K562 (cell line): ENCODE results near the gene SMPDL3B. TPM values are rescaled to one million over a fixed set of nuclear protein-coding genes. Genes with fewer than 3 reads are reported as not detected.
"Not testable (repeated sequence)": the region's sequence is repeated elsewhere in the genome, so short reads cannot be mapped to it uniquely, and the experiment has no call there.

ENCODE experiments used
- ATAC-seq: fragments of 200-7000 bp; cut with Tn5 transposase; 3 replicates; pipeline ENCODE4 v1.9.1; 2020; ENCODE audit warnings: moderate library complexity
- BruUV-seq: library from RNA; stranded (reverse); fragments of 400-500 nt; replicated peaks from 2 replicates; lab custom pipeline; 2021; lab: Mats Ljungman, UMichigan
- CTCF ChIA-PET: fragments of 300-600 bp; formaldehyde crosslinking; extraction: SDS; loops from one replicate; lab custom pipeline; 2021; ENCODE audit warnings: low intra/inter-chr PET ratio; lab: Yijun Ruan, JAX
- POLR2A ChIA-PET: fragments of 300-600, 350-650 bp; sonication (Branson Sonifier 250); formaldehyde crosslinking; extraction: SDS; loops from one replicate; lab custom pipeline; 2021; ENCODE audit warnings: antibody characterized with exemption, inconsistent platforms; lab: Yijun Ruan, JAX
- DNase-seq, 4 experiments: peaks; one replicate each; pipeline versions ENCODE4 v3.0.0 to v3.0.0-alpha.2; 2011 to 2018; ENCODE audit warnings: low spot score in 3 of 4, mixed read lengths in 3 of 4; ENCODE audit errors: extremely low read depth in 1 of 4
- FAIRE-seq: peaks from 2 replicates; lab custom pipeline; 2011; peaks lifted over from hg19 to GRCh38; lab: Jason Lieb, UNC
- H2AFZ ChIP-seq: 2 replicates; pipeline ENCODE4 v1.6.0; 2011; ENCODE audit warnings: low read depth, low read length, control low read depth, inconsistent platforms
- H3K27ac ChIP-seq: fragments of 200-600 bp; 3 replicates; pipeline ENCODE4 v1.8.0; 2011; ENCODE audit warnings: low read depth, mild to moderate bottlenecking, control low read depth, inconsistent platforms, low read length, moderate library complexity, mixed read lengths; ENCODE audit errors: extremely low read depth
- H3K27me3 ChIP-seq, 2 experiments: fragments of 300-600 bp in 1 of 2; 2 replicates in 1 of 2; 3 replicates in 1 of 2; pipeline versions ENCODE4 v1.6.0 to v1.8.0; 2011; ENCODE audit warnings: inconsistent platforms in 2 of 2, low read length in 2 of 2, mild to moderate bottlenecking in 1 of 2, mixed read lengths in 1 of 2, moderate library complexity in 1 of 2; ENCODE audit not compliant: control insufficient read depth in 2 of 2, insufficient read depth in 2 of 2
- H3K36me3 ChIP-seq: fragments of 300-600 bp; 3 replicates; pipeline ENCODE4 v1.8.0; 2011; ENCODE audit warnings: mild to moderate bottlenecking, low read length, inconsistent platforms; ENCODE audit not compliant: control insufficient read depth, insufficient read depth
- H3K4me1 ChIP-seq, 2 experiments: fragments of 200-600 bp in 1 of 2; replicated peaks in 1 of 2; 2 replicates in 1 of 2; 3 replicates in 1 of 2; pipeline versions ENCODE4 v1.5.1 to v1.8.0; 2011; ENCODE audit warnings: inconsistent platforms in 2 of 2, low read length in 2 of 2, mild to moderate bottlenecking in 1 of 2, mixed read lengths in 1 of 2, moderate library complexity in 1 of 2; ENCODE audit not compliant: control insufficient read depth in 2 of 2, insufficient read depth in 2 of 2
- H3K4me2 ChIP-seq: 2 replicates; pipeline ENCODE4 v1.6.1; 2011; ENCODE audit warnings: low read length, control low read depth, inconsistent platforms, mixed read lengths; ENCODE audit not compliant: insufficient read depth
- H3K4me3 ChIP-seq: fragments of 200-600 bp; sonication (generic), shearing (Covaris generic); 2 replicates; pipeline ENCODE4 v1.5.1; 2016; ENCODE audit warnings: control low read depth, inconsistent platforms
- H3K79me2 ChIP-seq: fragments of 200-600 bp; 3 replicates; pipeline ENCODE4 v1.8.0; 2011; ENCODE audit warnings: low read length, inconsistent platforms; ENCODE audit not compliant: control insufficient read depth, insufficient read depth
- H3K9ac ChIP-seq, 2 experiments: 2 replicates each; pipeline versions ENCODE4 v1.6.0 to v1.6.1; 2011; ENCODE audit warnings: low read depth in 2 of 2, low read length in 2 of 2, control low read depth in 1 of 2, inconsistent platforms in 1 of 2, mild to moderate bottlenecking in 1 of 2, mixed read lengths in 1 of 2; ENCODE audit not compliant: insufficient read depth in 1 of 2
- H3K9me1 ChIP-seq: one replicate; pipeline ENCODE4 v1.6.0; 2011; ENCODE audit warnings: inconsistent platforms, mild to moderate bottlenecking, low read length, moderate library complexity; ENCODE audit not compliant: control insufficient read depth, insufficient read depth
- H3K9me3 ChIP-seq: replicated peaks from 2 replicates; pipeline ENCODE4 v1.5.1; 2011; ENCODE audit warnings: low read depth, low read length, inconsistent platforms; ENCODE audit not compliant: control insufficient read depth, insufficient read depth
- H4K20me1 ChIP-seq: replicated peaks from 2 replicates; pipeline ENCODE4 v1.6.1; 2011; ENCODE audit warnings: low read length, inconsistent platforms, mixed read lengths; ENCODE audit not compliant: control insufficient read depth, insufficient read depth
- EP300 ChIP-seq: IDR thresholded peaks from 2 replicates; pipeline ENCODE4 v1.6.1; 2012; ENCODE audit warnings: low read length, improper control_type of control experiment
- FOXP1 ChIP-seq: sonication (generic); formaldehyde crosslinking; IDR thresholded peaks from 2 replicates; pipeline ENCODE4 v1.8.0; 2022; ENCODE audit warnings: mild to moderate bottlenecking, missing genetic modification reagents
- HDAC1 ChIP-seq, 2 experiments: fragments of 450-650 bp; IDR thresholded peaks; 2 replicates each; pipeline ENCODE4 v1.6.1; 2016 to 2017; ENCODE audit warnings: inconsistent platforms in 1 of 2, mild to moderate bottlenecking in 1 of 2, moderate library complexity in 1 of 2
- NFE2 ChIP-seq: IDR thresholded peaks from 2 replicates; pipeline ENCODE4 v1.6.1; 2014; ENCODE audit warnings: antibody characterized with exemption, low read depth
- SMARCA4 ChIP-seq: fragments of 450-650 bp; IDR thresholded peaks from 2 replicates; pipeline ENCODE4 v1.6.1; 2016
- SMARCC2 ChIP-seq: fragments of 450-650 bp; IDR thresholded peaks from 2 replicates; pipeline ENCODE4 v1.6.1; 2017; ENCODE audit warnings: antibody characterized with exemption, moderate library complexity, mild to moderate bottlenecking, low read depth
- ZNF764 ChIP-seq: fragments of 250-450 bp; sonication (Bioruptor Pico); IDR thresholded peaks from 2 replicates; pipeline ENCODE4 v1.4.0; 2020; ENCODE audit warnings: low read depth, mild to moderate bottlenecking, moderate library complexity
- ZNF780A ChIP-seq: fragments of 250-450 bp; sonication (Bioruptor Pico); IDR thresholded peaks from 2 replicates; pipeline ENCODE4 v1.5.0; 2021; ENCODE audit warnings: mild to moderate bottlenecking
- WGBS: fragments of 100-300 bp; shearing (Covaris generic); methylation state at CpG from one replicate; pipeline ENCODE4 v1.1.6; 2016; ENCODE audit warnings: low coverage, mixed read lengths; ENCODE audit not compliant: insufficient coverage; ENCODE audit errors: missing lambda C conversion rate; 5-methylcytosine and 5-hydroxymethylcytosine counted together
- in situ Hi-C: fragments of 300-500 bp; cut with MboI; formaldehyde crosslinking; loops from 4 replicates; pipeline ENCODE4 v1.15.0; 2018; ENCODE audit warnings: inconsistent platforms, mixed read lengths
- intact Hi-C: fragments of 100-400 bp; cut with micrococcal nuclease; formaldehyde crosslinking; loops from 2 replicates; pipeline ENCODE4 v1.14.2; 2022
- polyA plus RNA-seq, 8 experiments: library from polyadenylated mRNA; depleted of rRNA in 4 of 8; stranded (reverse) in 5 of 8; unstranded in 3 of 8; fragments of >200 nt; fragmentation: Nextera tagmentation in 2 of 8; fragmentation: Illumina TruSeq in 1 of 8; extraction: Ambion mirVana in 2 of 8; extraction: Trizol in 1 of 8; gene quantifications; 2 replicates each; pipeline versions ENCODE4 v1.2.1 to v1.2.3, GENCODE V29; 2011 to 2014; ENCODE audit warnings: inconsistent platforms in 1 of 8, missing spikeins in 1 of 8
- total RNA-seq, 7 experiments: library from RNA; depleted of rRNA in 6 of 7; stranded (reverse); fragments of >200 nt in 6 of 7; fragmentation: Illumina TruSeq in 2 of 7; extraction: Trizol in 2 of 7; gene quantifications; 2 replicates each; pipeline versions ENCODE4 v1.2.1 to v1.2.3, GENCODE V29; 2011 to 2021; ENCODE audit warnings: low replicate concordance in 1 of 7

SMPDL3B gene
- total and polyA plus RNA-seq, 9 of the 15 experiments (the other 6 are each of a cell fraction or from before 2014, with no cell fraction given) = 0.07 to 1.2 (median 0.73) TPM

- TF ChIP-seq HDAC1 (IDR thresholded peaks at IDR 0.05) (0 out of 4 replicates have a peak, but pooled peaks of 1 of the 2 experiments have one; percentile 19), SMARCA4 (peak; percentile 53; the same call in 1 of the 2 replicates), ZNF780A (CRISPR knock-in tag) (no peak), EP300 (0 out of 2 replicates have a peak, but pooled peaks have one; percentile 24), NFE2 (peak; percentile 89), ZNF764 (CRISPR knock-in tag) (no peak), SMARCC2 (0 out of 2 replicates have a peak, but pooled peaks have one; percentile 29)
These were observed 67.8 kb downstream of the SMPDL3B start (continued) for GRCh38 chr1:28002600-28002999.

GRCh38 chr1:28003117-28003516, 68.3 kb downstream of the SMPDL3B start:
- H2AFZ ChIP-seq, ATAC-seq, H3K4me2 ChIP-seq, CTCF ChIA-PET, in situ Hi-C loops, H3K9me3 ChIP-seq, H3K79me2 ChIP-seq, H4K20me1 ChIP-seq, FAIRE-seq, H3K4me1 ChIP-seq, H3K27me3 ChIP-seq, H3K9me1 ChIP-seq, DNase-seq, H3K27ac ChIP-seq, BruUV-seq, H3K4me3 ChIP-seq, intact Hi-C loops, H3K9ac ChIP-seq: not testable (repeated sequence)
- POLR2A ChIA-PET = interaction anchor here (0.5 to 1.6 kb wide), 2 partner anchors 56 to 92 kb away, joined by 4 to 5 read pairs; no protein-coding TSS in a partner anchor
- H3K36me3 ChIP-seq = peaks cover 68% of the 10 kb centered on the region
- 99% methylated on average over 8 of the region's 8 CpGs for WGBS
- peak; percentile 85 for TF ChIP-seq FOXP1 (CRISPR knock-in tag)

Other genes with a start within 250 kb of the SMPDL3B start
Only the 7 nearest of the 8 such genes appear.
- 14.3 and 14.6 TPM in 2 replicates for gene FAM76A, start 209.0 kb upstream of the SMPDL3B start, total RNA-seq (2014; rRNA removed)
- 13.0 and 16.4 TPM in 2 replicates for gene FAM76A, start 209.0 kb upstream of the SMPDL3B start, total RNA-seq (2014; rRNA removed; fragmentation: Illumina TruSeq; extraction: Trizol)
- gene FAM76A, start 209.0 kb upstream of the SMPDL3B start, total RNA-seq (2015; rRNA removed; fragmentation: Illumina TruSeq; extraction: Trizol) = 11.9 and 13.1 TPM in 2 replicates
- 10.8 and 12.4 TPM in 2 replicates for gene FAM76A, start 209.0 kb upstream of the SMPDL3B start, total RNA-seq (2021)
- 9.7 and 11.0 TPM in 2 replicates for gene FAM76A, start 209.0 kb upstream of the SMPDL3B start, polyA plus RNA-seq (2011; rRNA removed)
- 7.8 and 11.3 TPM in 2 replicates for gene FAM76A, start 209.0 kb upstream of the SMPDL3B start, polyA plus RNA-seq (2014; fragmentation: Illumina TruSeq; extraction: Trizol)
- 10 to 100 TPM in 1 of 2 experiments, 1 to 10 TPM in 1; 9.5 to 14.6 TPM for gene FAM76A, start 209.0 kb upstream of the SMPDL3B start, polyA plus RNA-seq (2014; fragmentation: Nextera tagmentation; extraction: Ambion mirVana)
- 11.4 and 13.6 TPM in 2 replicates for gene FAM76A, start 209.0 kb upstream of the SMPDL3B start, polyA plus RNA-seq (2014; rRNA removed)
- 18.2 and 27.2 TPM in 2 replicates for gene STX12, start 161.8 kb upstream of the SMPDL3B start, total RNA-seq (2014; rRNA removed)
- gene STX12, start 161.8 kb upstream of the SMPDL3B start, total RNA-seq (2014; rRNA removed; fragmentation: Illumina TruSeq; extraction: Trizol) = 27.1 and 31.5 TPM in 2 replicates
- gene STX12, start 161.8 kb upstream of the SMPDL3B start, total RNA-seq (2015; rRNA removed; fragmentation: Illumina TruSeq; extraction: Trizol) = 24.7 and 25.7 TPM in 2 replicates
- gene STX12, start 161.8 kb upstream of the SMPDL3B start, total RNA-seq (2021) = 23.1 and 23.8 TPM in 2 replicates
- gene STX12, start 161.8 kb upstream of the SMPDL3B start, polyA plus RNA-seq (2011; rRNA removed) = 18.4 and 24.4 TPM in 2 replicates
- 26.9 and 31.3 TPM in 2 replicates for gene STX12, start 161.8 kb upstream of the SMPDL3B start, polyA plus RNA-seq (2014; fragmentation: Illumina TruSeq; extraction: Trizol)
- 10 to 100 TPM; 23.1 to 27.4 TPM for gene STX12, start 161.8 kb upstream of the SMPDL3B start, polyA plus RNA-seq (2014; fragmentation: Nextera tagmentation; extraction: Ambion mirVana)
- 16.9 and 18.6 TPM in 2 replicates for gene STX12, start 161.8 kb upstream of the SMPDL3B start, polyA plus RNA-seq (2014; rRNA removed)
- gene PPP1R8, start 104.2 kb upstream of the SMPDL3B start, total RNA-seq (2014; rRNA removed) = 70.7 and 79.1 TPM in 2 replicates
- gene PPP1R8, start 104.2 kb upstream of the SMPDL3B start, total RNA-seq (2014; rRNA removed; fragmentation: Illumina TruSeq; extraction: Trizol) = 74.6 and 79.6 TPM in 2 replicates
- gene PPP1R8, start 104.2 kb upstream of the SMPDL3B start, total RNA-seq (2015; rRNA removed; fragmentation: Illumina TruSeq; extraction: Trizol) = 80.1 and 87.9 TPM in 2 replicates
- gene PPP1R8, start 104.2 kb upstream of the SMPDL3B start, total RNA-seq (2021) = 66.7 and 75.3 TPM in 2 replicates
- gene PPP1R8, start 104.2 kb upstream of the SMPDL3B start, polyA plus RNA-seq (2011; rRNA removed) = 89.6 and 101 TPM in 2 replicates
- 107 and 132 TPM in 2 replicates for gene PPP1R8, start 104.2 kb upstream of the SMPDL3B start, polyA plus RNA-seq (2014; fragmentation: Illumina TruSeq; extraction: Trizol)
- 10 to 100 TPM; 16.2 to 20.2 TPM for gene PPP1R8, start 104.2 kb upstream of the SMPDL3B start, polyA plus RNA-seq (2014; fragmentation: Nextera tagmentation; extraction: Ambion mirVana)
- 83.0 and 89.5 TPM in 2 replicates for gene PPP1R8, start 104.2 kb upstream of the SMPDL3B start, polyA plus RNA-seq (2014; rRNA removed)
- gene THEMIS2, start 62.5 kb upstream of the SMPDL3B start, total RNA-seq (2014; rRNA removed) = 10.8 and 12.6 TPM in 2 replicates
- gene THEMIS2, start 62.5 kb upstream of the SMPDL3B start, total RNA-seq (2014; rRNA removed; fragmentation: Illumina TruSeq; extraction: Trizol) = 4.2 and 6.8 TPM in 2 replicates
- 4.6 and 4.9 TPM in 2 replicates for gene THEMIS2, start 62.5 kb upstream of the SMPDL3B start, total RNA-seq (2015; rRNA removed; fragmentation: Illumina TruSeq; extraction: Trizol)
- gene THEMIS2, start 62.5 kb upstream of the SMPDL3B start, total RNA-seq (2021) = 12.7 TPM in 2 replicates
- 8.5 and 16.9 TPM in 2 replicates for gene THEMIS2, start 62.5 kb upstream of the SMPDL3B start, polyA plus RNA-seq (2011; rRNA removed)
- 8.0 and 9.5 TPM in 2 replicates for gene THEMIS2, start 62.5 kb upstream of the SMPDL3B start, polyA plus RNA-seq (2014; fragmentation: Illumina TruSeq; extraction: Trizol)
- gene THEMIS2, start 62.5 kb upstream of the SMPDL3B start, polyA plus RNA-seq (2014; fragmentation: Nextera tagmentation; extraction: Ambion mirVana) = 1 to 10 TPM; 2.3 to 3.4 TPM
- 11.7 and 12.8 TPM in 2 replicates for gene THEMIS2, start 62.5 kb upstream of the SMPDL3B start, polyA plus RNA-seq (2014; rRNA removed)
- 177 and 243 TPM in 2 replicates for gene RPA2, start 20.4 kb upstream of the SMPDL3B start, total RNA-seq (2014; rRNA removed)
- 150 and 169 TPM in 2 replicates for gene RPA2, start 20.4 kb upstream of the SMPDL3B start, total RNA-seq (2014; rRNA removed; fragmentation: Illumina TruSeq; extraction: Trizol)
- 136 and 144 TPM in 2 replicates for gene RPA2, start 20.4 kb upstream of the SMPDL3B start, total RNA-seq (2015; rRNA removed; fragmentation: Illumina TruSeq; extraction: Trizol)
- 119 and 121 TPM in 2 replicates for gene RPA2, start 20.4 kb upstream of the SMPDL3B start, total RNA-seq (2021)
- 177 and 222 TPM in 2 replicates for gene RPA2, start 20.4 kb upstream of the SMPDL3B start, polyA plus RNA-seq (2011; rRNA removed)
- gene RPA2, start 20.4 kb upstream of the SMPDL3B start, polyA plus RNA-seq (2014; fragmentation: Illumina TruSeq; extraction: Trizol) = 198 and 207 TPM in 2 replicates
- 100 to 1,000 TPM; 260 to 516 TPM for gene RPA2, start 20.4 kb upstream of the SMPDL3B start, polyA plus RNA-seq (2014; fragmentation: Nextera tagmentation; extraction: Ambion mirVana)
- gene RPA2, start 20.4 kb upstream of the SMPDL3B start, polyA plus RNA-seq (2014; rRNA removed) = 265 and 295 TPM in 2 replicates
- 0.45 and 0.86 TPM in 2 replicates for gene XKR8, start 25.0 kb downstream of the SMPDL3B start, total RNA-seq (2014; rRNA removed)
- 0.58 and 0.99 TPM in 2 replicates for gene XKR8, start 25.0 kb downstream of the SMPDL3B start, total RNA-seq (2014; rRNA removed; fragmentation: Illumina TruSeq; extraction: Trizol)
- gene XKR8, start 25.0 kb downstream of the SMPDL3B start, total RNA-seq (2015; rRNA removed; fragmentation: Illumina TruSeq; extraction: Trizol) = 1.9 and 2.2 TPM in 2 replicates
- gene XKR8, start 25.0 kb downstream of the SMPDL3B start, total RNA-seq (2021) = 2.5 and 2.8 TPM in 2 replicates
- 1.8 and 3.1 TPM in 2 replicates for gene XKR8, start 25.0 kb downstream of the SMPDL3B start, polyA plus RNA-seq (2011; rRNA removed)
- 1.7 and 2.1 TPM in 2 replicates for gene XKR8, start 25.0 kb downstream of the SMPDL3B start, polyA plus RNA-seq (2014; fragmentation: Illumina TruSeq; extraction: Trizol)
- gene XKR8, start 25.0 kb downstream of the SMPDL3B start, polyA plus RNA-seq (2014; fragmentation: Nextera tagmentation; extraction: Ambion mirVana) = under 1 TPM; 0.49 to 0.73 TPM
- 1.9 and 2.5 TPM in 2 replicates for gene XKR8, start 25.0 kb downstream of the SMPDL3B start, polyA plus RNA-seq (2014; rRNA removed)
- 19.4 and 21.7 TPM in 2 replicates for gene EYA3, start 153.6 kb downstream of the SMPDL3B start, total RNA-seq (2014; rRNA removed)
- gene EYA3, start 153.6 kb downstream of the SMPDL3B start, total RNA-seq (2014; rRNA removed; fragmentation: Illumina TruSeq; extraction: Trizol) = 51.3 and 55.7 TPM in 2 replicates
- gene EYA3, start 153.6 kb downstream of the SMPDL3B start, total RNA-seq (2015; rRNA removed; fragmentation: Illumina TruSeq; extraction: Trizol) = 45.4 and 48.1 TPM in 2 replicates
- gene EYA3, start 153.6 kb downstream of the SMPDL3B start, total RNA-seq (2021) = 45.6 and 51.3 TPM in 2 replicates
- gene EYA3, start 153.6 kb downstream of the SMPDL3B start, polyA plus RNA-seq (2011; rRNA removed) = 64.0 and 74.6 TPM in 2 replicates
- 35.2 and 41.9 TPM in 2 replicates for gene EYA3, start 153.6 kb downstream of the SMPDL3B start, polyA plus RNA-seq (2014; fragmentation: Illumina TruSeq; extraction: Trizol)
- gene EYA3, start 153.6 kb downstream of the SMPDL3B start, polyA plus RNA-seq (2014; fragmentation: Nextera tagmentation; extraction: Ambion mirVana) = 10 to 100 TPM; 29.4 to 43.6 TPM
- 27.7 and 30.0 TPM in 2 replicates for gene EYA3, start 153.6 kb downstream of the SMPDL3B start, polyA plus RNA-seq (2014; rRNA removed)